Measurements from ENCODE around the gene DISC1. TPM values are rescaled to one million over a fixed set of nuclear protein-coding genes. Genes with fewer than 3 reads are reported as not detected.

DISC1 gene
- total and polyA plus RNA-seq, 2 donors (not counting 1 experiment from before 2014, with no cell fraction given) = 2.7 to 4.3 TPM

- no peak for DNase-seq
- H3K27ac ChIP-seq (ENCODE audit: low read length in 2 of 2) = no peak overlapping the region
- no peaks in the 10 kb centered on the region for H3K4me1 ChIP-seq (ENCODE audit: control insufficient read depth in 2 of 2, insufficient read depth in 2 of 2, low read length in 2 of 2)
- H3K27ac Mint-ChIP-seq = no peak overlapping the region
- CTCF ChIA-PET = no interaction called here
- H3K79me2 ChIP-seq (ENCODE audit: control insufficient read depth, insufficient read depth, low read length) = no peaks in the 10 kb centered on the region
- no peaks in the 10 kb centered on the region for H3K9me3 Mint-ChIP-seq (ENCODE audit: insufficient read depth)
- no peak overlapping the region for H3K4me3 Mint-ChIP-seq
- H3K4me1 Mint-ChIP-seq = no peaks in the 10 kb centered on the region
- H3K27me3 Mint-ChIP-seq = no peaks in the 10 kb centered on the region
- no peak overlapping the region for H3K4me3 ChIP-seq (ENCODE audit: control extremely low read depth in 1 of 5, extremely low read depth in 1 of 5, insufficient read depth in 1 of 5, low read depth in 2 of 5, low read length in 4 of 5)
- POLR2A ChIA-PET = no interaction called here
- no peak for TF ChIP-seq EZH2 (IDR thresholded peaks at IDR 0.05; ENCODE audit: borderline replicate concordance, insufficient read depth, low read depth, low read length, poor library complexity, severe bottlenecking)
- no peak for TF ChIP-seq CTCF (IDR thresholded peaks at IDR 0.05)
- 83% methylated on average over 1 of the region's 5 CpGs for WGBS (ENCODE audit: insufficient coverage)
- H2AFZ ChIP-seq (ENCODE audit: insufficient read depth, low read depth, low read length, poor library complexity, severe bottlenecking) = no peak overlapping the region
- no peaks in the 10 kb centered on the region for H3K9me3 ChIP-seq (ENCODE audit: control extremely low read depth in 1 of 3, control insufficient read depth in 2 of 3, insufficient read depth in 1 of 3, low read length in 2 of 3)
- H3K27me3 ChIP-seq (replicated peaks in 1 of 4; ENCODE audit: control extremely low read depth in 1 of 4, control insufficient read depth in 3 of 4, insufficient read depth in 4 of 4, low read length in 3 of 4) = no peaks in the 10 kb centered on the region
- H3K9ac ChIP-seq (ENCODE audit: low read length) = no peak overlapping the region
- no peaks in the 10 kb centered on the region for H4K20me1 ChIP-seq (ENCODE audit: control insufficient read depth, insufficient read depth, low read length, poor library complexity, severe bottlenecking)
- no peaks in the 10 kb centered on the region for H3K36me3 ChIP-seq (replicated peaks in 1 of 2; ENCODE audit: control extremely low read depth in 1 of 2, control insufficient read depth in 1 of 2, extremely low read depth in 1 of 2, insufficient read depth in 2 of 2, low read length in 1 of 2)
- intact Hi-C loops (cut with micrococcal nuclease) = no loop called here
- no peak for ATAC-seq (ENCODE audit: low read depth)
- H3K4me2 ChIP-seq (replicated peaks; ENCODE audit: low read depth, low read length, poor library complexity, severe bottlenecking) = no peak overlapping the region
Observed at GRCh38 chr1:231982871-231983587, 356.4 kb downstream of the DISC1 start.

DNA sequence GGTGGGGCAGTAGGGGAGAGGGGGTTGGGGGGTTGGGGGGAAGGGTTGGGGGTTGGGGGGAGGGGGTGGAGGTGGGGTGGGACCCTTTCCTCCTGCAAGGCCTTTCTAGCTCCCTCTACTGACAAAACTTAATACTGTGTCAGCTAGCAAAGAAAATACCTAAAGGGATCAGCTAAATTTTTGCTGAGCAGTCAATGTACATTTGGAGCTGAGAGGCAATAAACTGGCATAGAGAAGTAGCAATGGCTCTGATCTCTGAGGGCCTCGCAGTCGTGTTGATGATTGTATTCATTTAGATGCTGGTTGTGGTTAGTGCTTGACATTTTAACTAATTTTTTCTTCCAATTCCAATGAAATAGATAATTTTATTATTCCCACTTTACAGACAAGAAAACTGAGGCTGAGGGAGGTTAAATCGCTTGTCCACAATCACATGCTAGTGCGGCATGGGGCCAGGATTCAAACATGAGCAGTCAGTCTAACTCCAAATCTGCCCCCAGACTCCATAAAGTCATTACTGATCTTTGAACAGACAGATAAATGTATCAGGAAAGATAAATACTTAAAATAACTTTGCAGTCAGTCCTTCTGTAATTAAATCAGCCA is 357.1 kb downstream of the DISC1 start:
- ChIA-PET POLR2A (no interaction called here), CTCF (no interaction called here)
- Histone ChIP-seq H3K79me2 (ENCODE audit: control insufficient read depth, insufficient read depth, low read length) (no peaks in the 10 kb centered on the region), H3K27ac (ENCODE audit: low read length in 2 of 2) (no peak overlapping the region), H3K9me3 (ENCODE audit: control extremely low read depth in 1 of 3, control insufficient read depth in 2 of 3, insufficient read depth in 1 of 3, low read length in 2 of 3) (no peaks in the 10 kb centered on the region), H3K4me1 (ENCODE audit: control insufficient read depth in 2 of 2, insufficient read depth in 2 of 2, low read length in 2 of 2) (no peaks in the 10 kb centered on the region), H3K36me3 (replicated peaks in 1 of 2; ENCODE audit: control extremely low read depth in 1 of 2, control insufficient read depth in 1 of 2, extremely low read depth in 1 of 2, insufficient read depth in 2 of 2, low read length in 1 of 2) (no peaks in the 10 kb centered on the region), H4K20me1 (ENCODE audit: control insufficient read depth, insufficient read depth, low read length, poor library complexity, severe bottlenecking) (no peaks in the 10 kb centered on the region), H2AFZ (ENCODE audit: insufficient read depth, low read depth, low read length, poor library complexity, severe bottlenecking) (no peak overlapping the region), H3K9ac (ENCODE audit: low read length) (no peak overlapping the region), H3K4me3 (ENCODE audit: control extremely low read depth in 1 of 5, extremely low read depth in 1 of 5, insufficient read depth in 1 of 5, low read depth in 2 of 5, low read length in 4 of 5) (no peak overlapping the region), H3K27me3 (replicated peaks in 1 of 4; ENCODE audit: control extremely low read depth in 1 of 4, control insufficient read depth in 3 of 4, insufficient read depth in 4 of 4, low read length in 3 of 4) (no peaks in the 10 kb centered on the region), H3K4me2 (replicated peaks; ENCODE audit: low read depth, low read length, poor library complexity, severe bottlenecking) (no peak overlapping the region)
- intact Hi-C loops (cut with micrococcal nuclease) = no loop called here
- WGBS (ENCODE audit: insufficient coverage) = no CpG with 5 or more reads among the region's 4 CpGs
- Mint-ChIP-seq H3K27me3 (no peaks in the 10 kb centered on the region), H3K4me1 (no peaks in the 10 kb centered on the region), H3K4me3 (no peak overlapping the region), H3K9me3 (ENCODE audit: insufficient read depth) (no peaks in the 10 kb centered on the region), H3K27ac (no peak overlapping the region)
- TF ChIP-seq EZH2 (IDR thresholded peaks at IDR 0.05; ENCODE audit: borderline replicate concordance, insufficient read depth, low read depth, low read length, poor library complexity, severe bottlenecking) (no peak), CTCF (IDR thresholded peaks at IDR 0.05) (no peak)
- DNase-seq (no peak), ATAC-seq (ENCODE audit: low read depth) (no peak)
